H1 (cell line): ENCODE data around the gene POLRMT. TPM values are rescaled to one million over a fixed set of nuclear protein-coding genes. Genes with fewer than 3 reads are reported as not detected.

Experiments used
- CTCF ChIA-PET: fragments of 300-600 bp; sonication (Branson Sonifier 250); formaldehyde crosslinking; loops from one replicate; lab custom pipeline; 2021; ENCODE audit not compliant: partially characterized antibody; lab: Charles Lee
- POLR2A ChIA-PET: fragments of 300-600 bp; sonication (Branson Sonifier 250); formaldehyde crosslinking; loops from one replicate; lab custom pipeline; 2021; ENCODE audit warnings: inconsistent platforms; ENCODE audit not compliant: partially characterized antibody; lab: Charles Lee
- DNase-seq, 2 experiments: peaks; one replicate each; pipeline versions ENCODE4 v3.0.0 to v3.0.0-alpha.2; 2010 to 2022; ENCODE audit warnings: low spot score in 2 of 2, low read depth in 1 of 2, mixed read lengths in 1 of 2
- FAIRE-seq: peaks from 2 replicates; lab custom pipeline; 2011; peaks lifted over from hg19 to GRCh38; lab: Jason Lieb, UNC
- H2AFZ ChIP-seq: 2 replicates; pipeline ENCODE4 v1.8.1; 2012; ENCODE audit warnings: low read length, inconsistent platforms
- H2AK5ac ChIP-seq: 2 replicates; pipeline ENCODE4 v1.6.1; 2013; ENCODE audit warnings: low read depth, low read length
- H2BK120ac ChIP-seq: replicated peaks from 2 replicates; pipeline ENCODE3; 2013; ENCODE audit warnings: low read depth, low read length, inconsistent platforms
- H2BK12ac ChIP-seq: 2 replicates; pipeline ENCODE4 v1.6.1; 2013; ENCODE audit warnings: low read depth, low read length
- H2BK15ac ChIP-seq: 2 replicates; pipeline ENCODE4 v1.6.1; 2013; ENCODE audit warnings: low read length
- H2BK20ac ChIP-seq: 2 replicates; pipeline ENCODE4 v1.6.1; 2013; ENCODE audit warnings: low read length
- H2BK5ac ChIP-seq: 2 replicates; pipeline ENCODE4 v1.6.1; 2013; ENCODE audit warnings: low read depth, low read length
- H3K14ac ChIP-seq: 2 replicates; pipeline ENCODE4 v1.6.1; 2013; ENCODE audit warnings: inconsistent platforms; ENCODE audit not compliant: insufficient read length
- H3K18ac ChIP-seq: 2 replicates; pipeline ENCODE4 v1.6.1; 2013; ENCODE audit warnings: low read length; ENCODE audit errors: extremely low read depth
- H3K23ac ChIP-seq: 2 replicates; pipeline ENCODE4 v1.6.1; 2013; ENCODE audit warnings: inconsistent platforms; ENCODE audit not compliant: insufficient read length
- H3K23me2 ChIP-seq: 2 replicates; pipeline ENCODE4 v1.6.1; 2013; ENCODE audit warnings: low read depth, low read length
- H3K27ac ChIP-seq: 2 replicates; pipeline ENCODE4 v1.6.1; 2011; ENCODE audit warnings: low read depth, low read length, inconsistent platforms
- H3K27me3 ChIP-seq, 4 experiments: replicated peaks in 1 of 4; 1 replicate in 1 of 4; 2 replicates in 3 of 4; pipeline versions ENCODE4 v1.6.1 to v1.8.1; 2011 to 2013; ENCODE audit warnings: low read length in 3 of 4, mild to moderate bottlenecking in 3 of 4, inconsistent platforms in 2 of 4, mixed read lengths in 2 of 4, moderate library complexity in 1 of 4; ENCODE audit not compliant: control insufficient read depth in 3 of 4, insufficient read depth in 3 of 4; ENCODE audit errors: extremely low read depth in 1 of 4
- H3K36me3 ChIP-seq, 4 experiments: 2 replicates each; pipeline versions ENCODE4 v1.6.1 to v1.8.1; 2011 to 2013; ENCODE audit warnings: mild to moderate bottlenecking in 4 of 4, low read length in 3 of 4, moderate library complexity in 2 of 4, control low read depth in 1 of 4, inconsistent platforms in 1 of 4; ENCODE audit not compliant: insufficient read depth in 4 of 4, control insufficient read depth in 2 of 4
- H3K4ac ChIP-seq: replicated peaks from 2 replicates; pipeline ENCODE3; 2013; ENCODE audit warnings: low read length, low read depth, mixed read lengths, inconsistent platforms; ENCODE audit not compliant: insufficient read length
- H3K4me1 ChIP-seq, 4 experiments: replicated peaks in 1 of 4; 1 replicate in 1 of 4; 2 replicates in 3 of 4; pipeline versions ENCODE4 v1.6.1 to v1.8.1; 2011 to 2013; ENCODE audit warnings: low read length in 3 of 4, inconsistent platforms in 2 of 4, mixed read lengths in 1 of 4; ENCODE audit not compliant: insufficient read depth in 4 of 4, control insufficient read depth in 3 of 4
- H3K4me2 ChIP-seq, 2 experiments: 2 replicates each; pipeline versions ENCODE4 v1.6.1 to v1.8.1; 2011 to 2013; ENCODE audit warnings: low read depth in 2 of 2, low read length in 2 of 2, control low read depth in 1 of 2, inconsistent platforms in 1 of 2, mild to moderate bottlenecking in 1 of 2; ENCODE audit not compliant: insufficient read depth in 1 of 2
- H3K4me3 ChIP-seq, 4 experiments: fragments of 200-600, 300-600 bp in 1 of 4; sonication (generic), shearing (Covaris generic), sonication (Bioruptor Twin) in 1 of 4; 2 replicates each; pipeline versions ENCODE4 v1.5.1 to v1.8.1; 2011 to 2016; ENCODE audit warnings: low read length in 4 of 4, low read depth in 3 of 4, control low read depth in 2 of 4, inconsistent platforms in 2 of 4, mild to moderate bottlenecking in 2 of 4, mixed read lengths in 1 of 4, moderate library complexity in 1 of 4; ENCODE audit not compliant: insufficient read depth in 2 of 4; ENCODE audit errors: extremely low read depth in 1 of 4
- H3K56ac ChIP-seq: replicated peaks from 2 replicates; pipeline ENCODE3; 2013; ENCODE audit warnings: low read depth, mild to moderate bottlenecking, mixed read lengths, low read length, inconsistent platforms; ENCODE audit not compliant: insufficient read length
- H3K79me1 ChIP-seq: 2 replicates; pipeline ENCODE4 v1.6.1; 2013; ENCODE audit warnings: low read depth, low read length, control low read depth
- H3K79me2 ChIP-seq, 2 experiments: 2 replicates each; pipeline versions ENCODE4 v1.6.1 to v1.8.1; 2012 to 2013; ENCODE audit warnings: low read length in 2 of 2, mild to moderate bottlenecking in 2 of 2, inconsistent platforms in 1 of 2; ENCODE audit not compliant: insufficient read depth in 2 of 2, control insufficient read depth in 1 of 2
- H3K9ac ChIP-seq, 4 experiments: replicated peaks in 1 of 4; 1 replicate in 1 of 4; 2 replicates in 3 of 4; pipeline versions ENCODE4 v1.6.1 to v1.8.1; 2011 to 2013; ENCODE audit warnings: low read depth in 3 of 4, low read length in 3 of 4, control low read depth in 2 of 4, mild to moderate bottlenecking in 2 of 4, moderate library complexity in 2 of 4, inconsistent platforms in 1 of 4; ENCODE audit errors: extremely low read depth in 1 of 4
- H3K9me3 ChIP-seq, 2 experiments: 2 replicates each; pipeline versions ENCODE4 v1.6.1 to v1.8.1; 2012 to 2013; ENCODE audit warnings: mild to moderate bottlenecking in 2 of 2, moderate library complexity in 2 of 2, control low read depth in 1 of 2, inconsistent platforms in 1 of 2, low read depth in 1 of 2, low read length in 1 of 2, mixed read lengths in 1 of 2; ENCODE audit not compliant: insufficient read depth in 2 of 2
- H4K20me1 ChIP-seq, 2 experiments: replicated peaks in 1 of 2; 2 replicates each; pipeline versions ENCODE3 to v1.8.1; 2011 to 2013; ENCODE audit warnings: inconsistent platforms in 2 of 2, low read length in 2 of 2, mild to moderate bottlenecking in 1 of 2; ENCODE audit not compliant: insufficient read depth in 2 of 2, control insufficient read depth in 1 of 2
- H4K5ac ChIP-seq: 2 replicates; pipeline ENCODE4 v1.6.1; 2013; ENCODE audit warnings: low read length, low read depth, mixed read lengths, inconsistent platforms; ENCODE audit not compliant: insufficient read length
- H4K8ac ChIP-seq: 2 replicates; pipeline ENCODE4 v1.8.0; 2013; ENCODE audit warnings: mild to moderate bottlenecking, moderate library complexity, low read length, inconsistent platforms; ENCODE audit not compliant: insufficient read depth; ENCODE audit errors: extremely low read depth
- H4K91ac ChIP-seq: replicated peaks from 2 replicates; pipeline ENCODE3; 2013; ENCODE audit warnings: low read length, mixed read lengths, inconsistent platforms; ENCODE audit not compliant: insufficient read length
- ASH2L ChIP-seq: fragments of 200-600, 300-600 bp; sonication (generic); IDR thresholded peaks from one replicate; pipeline ENCODE4 v1.7.1; 2017; ENCODE audit warnings: low read length
- CBX8 ChIP-seq: fragments of 300-800, 300-1000 bp; sonication (generic); IDR thresholded peaks from 2 replicates; pipeline ENCODE4 v1.7.1; 2016; ENCODE audit warnings: low read depth, low read length, borderline replicate concordance
- CTCF ChIP-seq, 3 experiments: IDR thresholded peaks; 1 replicate in 2 of 3; 2 replicates in 1 of 3; pipeline versions ENCODE4 v1.5.1 to v1.6.1; 2011; ENCODE audit warnings: low read length in 3 of 3, mild to moderate bottlenecking in 3 of 3, inconsistent platforms in 2 of 3, low read depth in 1 of 3, moderate library complexity in 1 of 3; ENCODE audit not compliant: insufficient read depth in 1 of 3; ENCODE audit errors: control extremely low read depth in 1 of 3
- MAX ChIP-seq: IDR thresholded peaks from 2 replicates; pipeline ENCODE4 v1.6.1; 2012; ENCODE audit warnings: inconsistent platforms
- RFX5 ChIP-seq: IDR thresholded peaks from 2 replicates; pipeline ENCODE4 v1.6.1; 2011; ENCODE audit warnings: low read depth, low read length, improper control_type of control experiment, borderline replicate concordance
- TEAD4 ChIP-seq: IDR thresholded peaks from 2 replicates; pipeline ENCODE4 v1.6.1; 2012; ENCODE audit warnings: low read depth, low read length, inconsistent platforms, mixed read lengths
- ZNF274 ChIP-seq: IDR thresholded peaks from 2 replicates; pipeline ENCODE4 v1.7.0; 2012; ENCODE audit warnings: low read length, borderline replicate concordance; ENCODE audit errors: extremely low read depth
- WGBS, 2 experiments: shearing (Covaris generic) in 1 of 2; methylation state at CpG; one replicate each; pipeline versions ENCODE4 v1.1.6 to v1.1.7; 2013 to 2015; ENCODE audit warnings: low lambda C conversion rate in 2 of 2, mixed read lengths in 2 of 2, inconsistent platforms in 1 of 2, low coverage in 1 of 2, missing lambda C conversion rate in 1 of 2; ENCODE audit not compliant: insufficient replicate concordance in 2 of 2, insufficient coverage in 1 of 2, insufficient read length in 1 of 2; ENCODE audit errors: extremely low coverage in 1 of 2, missing lambda C conversion rate in 1 of 2; 5-methylcytosine and 5-hydroxymethylcytosine counted together
- polyA plus RNA-seq, 7 experiments: library from polyadenylated mRNA; depleted of rRNA in 3 of 7; stranded (reverse) in 5 of 7; unstranded in 2 of 7; fragments of >200 nt in 5 of 7; fragments of 200-250 nt in 2 of 7; gene quantifications; 1 replicate in 5 of 7; 2 replicates in 1 of 7; 4 replicates in 1 of 7; pipeline versions ENCODE4 v1.2.1 to v1.2.3, GENCODE V29; 2011 to 2013; ENCODE audit warnings: missing spikeins in 2 of 7, mixed read lengths in 2 of 7
- total RNA-seq: library from RNA; stranded (reverse); fragmentation: NEBNext Ultra II Directional; extraction: Animal tissue kit (Norgen Biotek cat#: 25700); gene quantifications from 2 replicates; pipeline ENCODE4 v1.2.1, GENCODE V29; 2021
- TF ChIP-seq, protein P1 (sequence below): IDR thresholded peaks from 2 replicates; pipeline ENCODE4 v1.6.1; 2011; ENCODE audit warnings: low read length, improper control_type of control experiment

POLRMT gene
- total and polyA plus RNA-seq, 2 of the 8 experiments (the other 6 are each of a cell fraction or from before 2014, with no cell fraction given): 93.0 to 111 TPM

DNA sequence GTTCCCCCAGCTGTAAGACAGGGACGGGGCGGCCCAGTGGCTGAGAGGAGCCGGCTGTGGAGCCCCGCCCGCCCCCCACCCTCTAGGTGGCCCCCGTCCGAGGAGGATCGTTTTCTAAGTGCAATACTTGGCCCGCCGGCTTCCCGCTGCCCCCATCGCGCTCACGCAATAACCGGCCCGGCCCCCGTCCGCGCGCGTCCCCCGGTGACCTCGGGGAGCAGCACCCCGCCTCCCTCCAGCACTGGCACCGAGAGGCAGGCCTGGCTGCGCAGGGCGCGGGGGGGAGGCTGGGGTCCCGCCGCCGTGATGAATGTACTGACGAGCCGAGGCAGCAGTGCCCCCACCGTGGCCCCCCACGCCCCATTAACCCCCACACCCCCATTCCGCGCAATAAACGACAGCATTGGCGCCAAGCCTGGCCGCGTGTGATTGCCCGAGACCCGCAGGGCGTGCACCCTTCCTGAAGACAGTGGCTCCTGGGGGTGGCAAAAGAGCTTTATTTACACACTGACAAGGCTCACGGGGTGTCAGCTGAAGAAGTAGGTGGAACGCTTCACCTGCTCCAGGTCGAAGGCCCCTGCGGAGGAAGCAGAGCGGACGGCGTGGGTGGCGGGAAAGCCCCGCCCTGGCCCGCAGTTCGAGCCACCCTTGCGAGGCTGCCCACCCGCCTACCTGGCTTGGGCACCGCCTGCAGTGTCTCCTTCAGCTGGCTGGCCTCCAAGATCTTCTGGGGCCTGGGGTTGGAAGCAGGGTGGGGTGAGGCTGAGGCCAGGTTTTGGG, 16.4 kb downstream of the POLRMT start:
- no peak overlapping the region for H3K14ac ChIP-seq
- no peaks in the 10 kb centered on the region for H3K79me1 ChIP-seq
- no peaks in the 10 kb centered on the region for H3K23me2 ChIP-seq
- no peak overlapping the region for H2BK5ac ChIP-seq
- no peak overlapping the region for H3K4me2 ChIP-seq
- no peaks in the 10 kb centered on the region for H3K4me1 ChIP-seq
- H3K79me2 ChIP-seq: no peaks in the 10 kb centered on the region
- no peak overlapping the region for H2AFZ ChIP-seq
- no peak overlapping the region for H4K5ac ChIP-seq
- H2BK15ac ChIP-seq: no peak overlapping the region
- H3K27me3 ChIP-seq: no peaks in the 10 kb centered on the region
- H3K56ac ChIP-seq: no peak overlapping the region
- POLR2A ChIA-PET: interaction anchor here (1.0 to 2.1 kb wide), 5 partner anchors 8 to 85 kb away, joined by 3 to 6 read pairs (median 3); partner anchors contain the start of gene CDC34
- H2AK5ac ChIP-seq: no peak overlapping the region
- H3K27ac ChIP-seq: no peak overlapping the region
- CTCF ChIA-PET: interaction anchor here (0.9 to 1.0 kb wide), 2 partner anchors 11 to 12 kb away, joined by 3 read pairs; no protein-coding TSS in a partner anchor
- H3K4ac ChIP-seq: no peak overlapping the region
- H4K8ac ChIP-seq: no peak overlapping the region
- peaks cover 0 to 9% of the 10 kb centered on the region in 2 experiments for H4K20me1 ChIP-seq
- H2BK120ac ChIP-seq: no peak overlapping the region
- H3K9me3 ChIP-seq: no peaks in the 10 kb centered on the region
- no peak overlapping the region for H2BK20ac ChIP-seq
- H3K18ac ChIP-seq: no peak overlapping the region
- FAIRE-seq (no peak), DNase-seq (no peak)
- H3K9ac ChIP-seq: no peak overlapping the region
- no peak overlapping the region for H3K23ac ChIP-seq
- no peak overlapping the region for H3K4me3 ChIP-seq
- 95% methylated on average over 34 of the region's 58 CpGs; no CpG with 5 or more reads in 1 of the 2 experiments for WGBS, 2 experiments
- H2BK12ac ChIP-seq: no peak overlapping the region
- H3K36me3 ChIP-seq: peaks cover 4 to 53% (median 24%) of the 10 kb centered on the region in 4 experiments; a peak in 5 of 8 replicates
- no peak overlapping the region for H4K91ac ChIP-seq
- no peak for TF ChIP-seq ASH2L
- no peak for TF ChIP-seq RFX5
- no peak for TF ChIP-seq TEAD4
- TF ChIP-seq MAX: no peak
- TF ChIP-seq CTCF (IDR thresholded peaks at IDR 0.05; ENCODE audit: control extremely low read depth in 1 of 3, insufficient read depth in 1 of 3, low read depth in 1 of 3, low read length in 3 of 3): no peak
- TF ChIP-seq ZNF274: no peak
- TF ChIP-seq, protein P1, sequence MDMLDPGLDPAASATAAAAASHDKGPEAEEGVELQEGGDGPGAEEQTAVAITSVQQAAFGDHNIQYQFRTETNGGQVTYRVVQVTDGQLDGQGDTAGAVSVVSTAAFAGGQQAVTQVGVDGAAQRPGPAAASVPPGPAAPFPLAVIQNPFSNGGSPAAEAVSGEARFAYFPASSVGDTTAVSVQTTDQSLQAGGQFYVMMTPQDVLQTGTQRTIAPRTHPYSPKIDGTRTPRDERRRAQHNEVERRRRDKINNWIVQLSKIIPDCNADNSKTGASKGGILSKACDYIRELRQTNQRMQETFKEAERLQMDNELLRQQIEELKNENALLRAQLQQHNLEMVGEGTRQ: no peak
- no peak for TF ChIP-seq CBX8
